HG03432 (cell line): Measurements from ENCODE around the gene BTG3.

Source experiments
- ATAC-seq: cut with Tn5 transposase; IDR thresholded peaks from one replicate; pipeline ENCODE4 v1.9.1; 2021; ENCODE audit warnings: mild to moderate bottlenecking, moderate library complexity; ENCODE audit not compliant: unreplicated experiment

BTG3 gene

GRCh38 chr21:17590430-17590829 lies 22.3 kb downstream of the BTG3 start:
- ATAC-seq: no peak

- no peak for ATAC-seq
These were observed 26.7 kb downstream of the BTG3 start for GRCh38 chr21:17585875-17586450.

GRCh38 chr21:17583898-17584297 lies 28.8 kb downstream of the BTG3 start:
- no peak for ATAC-seq

GRCh38 chr21:17580319-17580718 lies 32.4 kb downstream of the BTG3 start:
- ATAC-seq: no peak

GRCh38 chr21:17578876-17579275 lies 33.8 kb downstream of the BTG3 start:
- no peak for ATAC-seq

GRCh38 chr21:17578162-17578561 lies 34.5 kb downstream of the BTG3 start:
- ATAC-seq: no peak

GRCh38 chr21:17577701-17578100 lies 35.0 kb downstream of the BTG3 start:
- no peak for ATAC-seq

GRCh38 chr21:17576080-17576835 lies 36.4 kb downstream of the BTG3 start:
- ATAC-seq: no peak

GRCh38 chr21:17575076-17575475 lies 37.6 kb downstream of the BTG3 start:
- no peak for ATAC-seq

- ATAC-seq: no peak
These were observed 40.3 kb downstream of the BTG3 start for GRCh38 chr21:17572431-17572830.

GRCh38 chr21:17570786-17571185 lies 41.9 kb downstream of the BTG3 start:
- no peak for ATAC-seq

GRCh38 chr21:17560377-17561025 lies 52.2 kb downstream of the BTG3 start:
- ATAC-seq: no peak

- ATAC-seq: no peak
These were observed 57.8 kb downstream of the BTG3 start for GRCh38 chr21:17554679-17555465.

- no peak for ATAC-seq
These were observed 58.6 kb downstream of the BTG3 start for GRCh38 chr21:17554120-17554519.

- no peak for ATAC-seq
These were observed 60.3 kb downstream of the BTG3 start for GRCh38 chr21:17552410-17552809.

GRCh38 chr21:17550671-17551308 lies 61.9 kb downstream of the BTG3 start:
- ATAC-seq: no peak

- no peak for ATAC-seq
These were observed 64.4 kb downstream of the BTG3 start for GRCh38 chr21:17548262-17548661.

- no peak for ATAC-seq
These were observed 67.7 kb downstream of the BTG3 start for GRCh38 chr21:17545007-17545406.
